H7 (cell line): ENCODE data around the gene TRIM9. TPM values are rescaled to one million over a fixed set of nuclear protein-coding genes. Genes with fewer than 3 reads are reported as not detected.

Experiments
- total RNA-seq: library from RNA; depleted of rRNA; stranded (reverse); fragments of >200 nt; shearing (Covaris generic); gene quantifications from 2 replicates; pipeline ENCODE4 v1.2.3, GENCODE V29; 2014; rRNA removed

TRIM9 gene
- total RNA-seq, 1 experiment from 2014 or later = 0.73 TPM

Other genes with a start within 250 kb of the TRIM9 start
- gene ABHD12B, start 223.1 kb downstream of the TRIM9 start, total RNA-seq = 9.6 and 19.3 TPM in 2 replicates
- gene PYGL, start 150.6 kb downstream of the TRIM9 start, total RNA-seq = 71.4 and 103 TPM in 2 replicates
- gene TMX1, start 145.1 kb upstream of the TRIM9 start, total RNA-seq = 51.4 and 58.5 TPM in 2 replicates